ENCODE data around the gene TTC23.

TTC23 gene

GRCh38 chr15:99139276-99139675, 110.1 kb downstream of the TTC23 start:
- no peak for TF ChIP-seq CTCF (IDR thresholded peaks at IDR 0.05; ENCODE audit: extremely low read depth, insufficient read depth, missing control alignments)
- in situ Hi-C loops (cut with MboI; ENCODE audit: low pct_unique_long_range_greater_than_20kb, low sequenced_read_pairs, unreplicated experiment), result no loop called here
- no peak for DNase-seq (ENCODE audit: low spot score)

DNA sequence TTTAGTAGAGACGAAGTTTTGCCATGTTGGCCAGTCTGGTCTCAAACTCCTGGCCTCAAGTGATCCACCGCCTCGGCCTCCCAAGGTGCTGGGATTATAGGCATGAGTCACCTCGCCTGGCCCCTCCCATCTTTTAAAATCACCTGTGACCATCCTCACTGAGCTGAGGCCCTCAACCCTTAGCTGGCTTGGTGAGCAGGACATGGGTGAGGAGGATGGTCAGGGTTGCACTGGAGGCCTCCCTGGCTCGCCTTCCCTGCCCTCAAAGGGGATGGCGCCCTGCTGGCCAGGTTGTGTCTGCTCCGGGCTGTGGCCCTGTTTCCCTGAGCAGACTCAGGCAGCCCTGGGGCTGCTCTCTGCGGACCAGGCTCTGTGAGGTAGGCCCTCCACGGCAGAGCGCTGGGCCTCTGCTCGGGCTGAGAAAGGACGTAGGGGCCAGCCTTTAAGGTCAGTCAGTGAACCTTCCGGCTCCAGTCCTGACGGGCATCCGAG, 110.8 kb downstream of the TTC23 start:
- DNase-seq (ENCODE audit: low spot score), result no peak
- in situ Hi-C loops (cut with MboI; ENCODE audit: low pct_unique_long_range_greater_than_20kb, low sequenced_read_pairs, unreplicated experiment), result no loop called here
- no peak for TF ChIP-seq CTCF (IDR thresholded peaks at IDR 0.05; ENCODE audit: extremely low read depth, insufficient read depth, missing control alignments)

GRCh38 chr15:99137877-99138276, 111.5 kb downstream of the TTC23 start:
- in situ Hi-C loops (cut with MboI; ENCODE audit: low pct_unique_long_range_greater_than_20kb, low sequenced_read_pairs, unreplicated experiment), result no loop called here
- DNase-seq (ENCODE audit: low spot score), result no peak
- no peak for TF ChIP-seq CTCF (IDR thresholded peaks at IDR 0.05; ENCODE audit: extremely low read depth, insufficient read depth, missing control alignments)

DNA sequence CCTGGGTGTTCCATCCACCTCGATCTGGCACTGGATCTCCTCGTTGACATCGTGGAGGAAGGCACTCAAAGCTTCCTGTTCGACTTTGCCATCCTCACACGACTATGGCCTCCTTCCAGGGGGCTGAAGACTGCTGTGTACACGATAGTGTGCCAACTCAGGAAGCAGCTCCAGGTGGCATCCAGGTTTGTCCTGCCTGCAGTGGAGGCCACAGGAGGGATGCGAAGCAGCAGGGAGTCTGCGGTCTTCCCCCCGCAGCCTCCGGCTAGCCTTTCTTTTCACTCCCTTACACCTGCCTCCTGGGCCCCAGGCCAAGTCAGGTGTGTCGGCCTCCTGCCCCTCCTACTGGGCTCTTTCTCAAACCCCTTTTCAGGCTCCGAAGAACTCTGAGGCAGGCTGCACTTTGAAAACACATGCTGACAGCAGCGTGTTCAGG, 112.3 kb downstream of the TTC23 start:
- no peak for TF ChIP-seq CTCF (IDR thresholded peaks at IDR 0.05; ENCODE audit: extremely low read depth, insufficient read depth, missing control alignments)
- in situ Hi-C loops (cut with MboI; ENCODE audit: low pct_unique_long_range_greater_than_20kb, low sequenced_read_pairs, unreplicated experiment), result no loop called here
- no peak for DNase-seq (ENCODE audit: low spot score)

- DNase-seq (ENCODE audit: low spot score), result peak; percentile 59
- TF ChIP-seq CTCF (IDR thresholded peaks at IDR 0.05; ENCODE audit: extremely low read depth, insufficient read depth, missing control alignments), result no peak
These were observed 114.2 kb downstream of the TTC23 start for GRCh38 chr15:99135194-99135593.

DNA sequence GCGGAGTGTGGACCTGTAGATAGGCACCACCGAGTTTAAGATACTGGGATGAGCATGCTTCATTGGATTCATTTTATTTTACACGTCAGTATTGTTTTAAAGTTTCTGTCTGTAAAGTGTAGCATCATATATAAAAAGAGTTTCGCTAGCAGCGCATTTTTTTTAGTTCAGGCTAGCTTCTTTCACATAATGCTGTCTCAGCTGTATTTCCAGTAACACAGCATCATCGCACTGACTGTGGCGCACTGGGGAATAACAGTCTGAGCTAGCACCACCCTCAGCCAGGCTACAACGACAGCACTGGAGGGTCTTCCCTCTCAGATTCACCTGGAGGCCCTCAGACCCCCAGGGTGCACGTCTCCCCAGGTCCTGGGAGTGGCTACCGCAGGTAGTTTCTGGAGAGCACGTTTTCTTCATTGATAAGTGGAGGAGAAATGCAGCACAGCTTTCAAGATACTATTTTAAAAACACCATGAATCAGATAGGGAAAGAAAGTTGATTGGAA, 115.0 kb downstream of the TTC23 start:
- no peak for DNase-seq (ENCODE audit: low spot score)
- in situ Hi-C loops (cut with MboI; ENCODE audit: low pct_unique_long_range_greater_than_20kb, low sequenced_read_pairs, unreplicated experiment), result no loop called here
- no peak for TF ChIP-seq CTCF (IDR thresholded peaks at IDR 0.05; ENCODE audit: extremely low read depth, insufficient read depth, missing control alignments)

More at GRCh38 chr15:99135194-99135593, 114.2 kb downstream of the TTC23 start:
- in situ Hi-C loops (cut with MboI; ENCODE audit: low pct_unique_long_range_greater_than_20kb, low sequenced_read_pairs, unreplicated experiment), result no loop called here

Measured in GM13977 (cell line).